Measurements from ENCODE around the gene MACROH2A2.
"Not testable (repeated sequence)": the region's sequence is repeated elsewhere in the genome, so short reads cannot be mapped to it uniquely, and the experiment has no call there.

Gene MACROH2A2

DNA sequence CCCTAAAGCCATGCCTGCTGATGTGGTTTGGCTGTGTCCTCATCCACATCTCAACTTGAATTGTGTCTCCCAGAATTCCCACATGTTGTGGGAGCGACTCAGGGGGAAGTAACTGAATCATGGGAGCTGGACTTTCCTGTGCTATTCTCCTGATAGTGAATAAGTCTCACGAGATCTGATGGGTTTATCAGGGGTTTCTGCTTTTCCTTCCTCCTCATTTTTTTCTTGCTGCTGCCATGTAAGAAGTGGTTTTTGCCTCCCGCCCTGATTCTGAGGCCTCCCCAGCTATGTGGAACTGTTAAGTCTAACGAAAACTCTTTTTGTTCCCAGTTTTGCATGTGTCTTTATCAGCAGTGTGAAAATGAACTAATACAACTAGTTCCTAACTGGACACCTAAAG lies 11.8 kb downstream of the MACROH2A2 start:
- TF ChIP-seq POU2F2 (IDR thresholded peaks at IDR 0.05; ENCODE audit: low read depth, low read length) (no peak), SPI1 (IDR thresholded peaks at IDR 0.05; ENCODE audit: low read depth, low read length) (no peak)
- FAIRE-seq (no peak), DNase-seq (ENCODE audit: insufficient read length, low spot score) (no peak)

GRCh38 chr10:70066190-70066589 lies 13.5 kb downstream of the MACROH2A2 start:
- FAIRE-seq (no peak), DNase-seq (ENCODE audit: insufficient read length, low spot score) (no peak)
- TF ChIP-seq PAX5 (IDR thresholded peaks at IDR 0.05; ENCODE audit: insufficient read depth, low read length, severe bottlenecking): no peak
- TF ChIP-seq TAF1 (IDR thresholded peaks at IDR 0.05; ENCODE audit: low read depth, low read length): no peak
- no peak for TF ChIP-seq POLR2A (IDR thresholded peaks at IDR 0.05; ENCODE audit: low read depth, low read length)
- no peak for TF ChIP-seq POU2F2 (IDR thresholded peaks at IDR 0.05; ENCODE audit: low read depth, low read length)
- TF ChIP-seq SPI1 (IDR thresholded peaks at IDR 0.05; ENCODE audit: low read depth, low read length): peak; percentile 36; the same call in 1 of the 2 replicates
- TF ChIP-seq POLR2AphosphoS5 (IDR thresholded peaks at IDR 0.05; ENCODE audit: low read depth, low read length): no peak

DNA sequence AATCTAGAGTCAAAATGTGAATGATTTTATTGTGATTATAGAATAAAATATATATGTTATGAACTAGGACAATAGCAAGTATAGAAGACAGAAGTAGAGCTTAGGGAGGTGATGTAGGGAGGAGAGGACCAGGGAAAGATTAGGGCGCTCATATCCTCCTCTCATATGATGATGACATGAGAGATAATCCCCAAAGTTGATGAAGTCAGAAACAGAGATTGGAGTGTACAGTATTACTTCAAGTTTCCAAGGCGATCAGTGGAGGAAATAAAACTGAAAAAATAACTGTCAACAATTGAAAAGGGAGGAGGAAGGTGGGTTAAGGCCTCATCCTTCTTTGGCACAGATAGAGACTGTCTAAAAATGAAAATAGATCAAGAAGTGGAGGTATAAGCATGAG lies 14.9 kb downstream of the MACROH2A2 start:
- DNase-seq (ENCODE audit: insufficient read length, low spot score) (no peak), FAIRE-seq (no peak)
- TF ChIP-seq POLR2A (IDR thresholded peaks at IDR 0.05; ENCODE audit: low read depth, low read length) (no peak), SPI1 (IDR thresholded peaks at IDR 0.05; ENCODE audit: low read depth, low read length) (no peak), POLR2AphosphoS5 (IDR thresholded peaks at IDR 0.05; ENCODE audit: low read depth, low read length) (no peak), POU2F2 (IDR thresholded peaks at IDR 0.05; ENCODE audit: low read depth, low read length) (no peak), PAX5 (IDR thresholded peaks at IDR 0.05; ENCODE audit: insufficient read depth, low read length, severe bottlenecking) (no peak), TAF1 (IDR thresholded peaks at IDR 0.05; ENCODE audit: low read depth, low read length) (no peak)

- FAIRE-seq: no peak
- no peak for TF ChIP-seq POLR2A (IDR thresholded peaks at IDR 0.05; ENCODE audit: low read depth, low read length)
- TF ChIP-seq TAF1 (IDR thresholded peaks at IDR 0.05; ENCODE audit: low read depth, low read length): no peak
- no peak for TF ChIP-seq SPI1 (IDR thresholded peaks at IDR 0.05; ENCODE audit: low read depth, low read length)
- no peak for TF ChIP-seq POLR2AphosphoS5 (IDR thresholded peaks at IDR 0.05; ENCODE audit: low read depth, low read length)
- TF ChIP-seq PAX5 (IDR thresholded peaks at IDR 0.05; ENCODE audit: insufficient read depth, low read length, severe bottlenecking): no peak
- TF ChIP-seq POU2F2 (IDR thresholded peaks at IDR 0.05; ENCODE audit: low read depth, low read length): no peak
- DNase-seq (ENCODE audit: insufficient read length, low spot score): no peak
Measured at GRCh38 chr10:70068925-70069324, 16.3 kb downstream of the MACROH2A2 start.

DNA sequence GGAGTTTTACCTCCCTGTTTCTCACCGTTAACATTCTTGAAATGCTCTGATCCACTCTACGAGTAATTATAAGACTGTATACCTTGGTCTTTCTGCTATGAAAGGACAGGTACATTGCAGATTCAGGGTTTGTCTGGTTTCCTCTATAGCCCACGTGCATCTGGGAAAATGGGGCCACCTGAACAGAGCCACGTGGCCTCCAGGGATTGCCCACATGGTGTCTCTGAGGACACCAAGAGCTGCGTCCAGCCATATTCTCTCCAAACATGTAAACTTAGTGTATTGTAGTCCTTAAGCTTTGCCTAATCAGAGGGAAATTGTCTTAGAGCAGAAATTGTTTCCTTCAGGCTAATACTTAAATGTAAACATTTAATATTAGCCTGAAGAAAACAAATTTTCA lies 16.7 kb downstream of the MACROH2A2 start:
- no peak for DNase-seq (ENCODE audit: insufficient read length, low spot score)
- TF ChIP-seq POU2F2 (IDR thresholded peaks at IDR 0.05; ENCODE audit: low read depth, low read length) (no peak), TAF1 (IDR thresholded peaks at IDR 0.05; ENCODE audit: low read depth, low read length) (no peak), PAX5 (IDR thresholded peaks at IDR 0.05; ENCODE audit: insufficient read depth, low read length, severe bottlenecking) (no peak), SPI1 (IDR thresholded peaks at IDR 0.05; ENCODE audit: low read depth, low read length) (no peak), POLR2AphosphoS5 (IDR thresholded peaks at IDR 0.05; ENCODE audit: low read depth, low read length) (no peak), POLR2A (IDR thresholded peaks at IDR 0.05; ENCODE audit: low read depth, low read length) (no peak)
- FAIRE-seq: no peak

DNA sequence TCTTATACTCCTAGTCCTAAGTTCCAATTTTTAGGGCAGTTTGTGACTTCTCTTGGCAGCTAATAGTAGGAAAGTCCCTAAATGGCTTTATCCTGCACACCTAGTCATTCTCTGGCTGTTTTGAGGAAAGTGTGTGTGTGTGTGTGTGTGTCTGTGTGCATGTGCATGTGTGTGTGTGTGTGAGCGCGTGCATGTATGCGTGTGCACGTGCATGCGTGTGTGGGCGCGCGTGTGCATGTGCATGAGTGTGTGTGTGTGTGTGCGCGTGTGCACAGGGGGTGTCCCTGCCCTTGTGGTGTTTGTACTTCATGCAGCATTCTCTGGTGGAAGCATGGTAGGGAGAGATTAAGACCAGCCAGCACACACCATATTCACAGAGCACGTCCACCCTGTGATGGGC lies 18.2 kb downstream of the MACROH2A2 start:
- no peak for TF ChIP-seq TAF1 (IDR thresholded peaks at IDR 0.05; ENCODE audit: low read depth, low read length)
- no peak for TF ChIP-seq PAX5 (IDR thresholded peaks at IDR 0.05; ENCODE audit: insufficient read depth, low read length, severe bottlenecking)
- TF ChIP-seq POU2F2 (IDR thresholded peaks at IDR 0.05; ENCODE audit: low read depth, low read length): no peak
- no peak for TF ChIP-seq POLR2AphosphoS5 (IDR thresholded peaks at IDR 0.05; ENCODE audit: low read depth, low read length)
- no peak for TF ChIP-seq SPI1 (IDR thresholded peaks at IDR 0.05; ENCODE audit: low read depth, low read length)
- no peak for TF ChIP-seq POLR2A (IDR thresholded peaks at IDR 0.05; ENCODE audit: low read depth, low read length)
- DNase-seq (ENCODE audit: insufficient read length, low spot score) (no peak), FAIRE-seq (no peak)

GRCh38 chr10:70074165-70074564 lies 21.5 kb downstream of the MACROH2A2 start:
- TF ChIP-seq SPI1 (IDR thresholded peaks at IDR 0.05; ENCODE audit: low read depth, low read length) (no peak), PAX5 (IDR thresholded peaks at IDR 0.05; ENCODE audit: insufficient read depth, low read length, severe bottlenecking) (no peak), TAF1 (IDR thresholded peaks at IDR 0.05; ENCODE audit: low read depth, low read length) (no peak), POLR2A (IDR thresholded peaks at IDR 0.05; ENCODE audit: low read depth, low read length) (no peak), POLR2AphosphoS5 (IDR thresholded peaks at IDR 0.05; ENCODE audit: low read depth, low read length) (no peak), POU2F2 (IDR thresholded peaks at IDR 0.05; ENCODE audit: low read depth, low read length) (no peak)
- no peak for DNase-seq (ENCODE audit: insufficient read length, low spot score)
- no peak for FAIRE-seq

GRCh38 chr10:70074971-70075370 lies 22.3 kb downstream of the MACROH2A2 start:
- no peak for DNase-seq (ENCODE audit: insufficient read length, low spot score)
- FAIRE-seq: no peak
- TF ChIP-seq POLR2AphosphoS5 (IDR thresholded peaks at IDR 0.05; ENCODE audit: low read depth, low read length) (no peak), PAX5 (IDR thresholded peaks at IDR 0.05; ENCODE audit: insufficient read depth, low read length, severe bottlenecking) (no peak), TAF1 (IDR thresholded peaks at IDR 0.05; ENCODE audit: low read depth, low read length) (no peak), POLR2A (IDR thresholded peaks at IDR 0.05; ENCODE audit: low read depth, low read length) (no peak), SPI1 (IDR thresholded peaks at IDR 0.05; ENCODE audit: low read depth, low read length) (no peak), POU2F2 (IDR thresholded peaks at IDR 0.05; ENCODE audit: low read depth, low read length) (no peak)

DNA sequence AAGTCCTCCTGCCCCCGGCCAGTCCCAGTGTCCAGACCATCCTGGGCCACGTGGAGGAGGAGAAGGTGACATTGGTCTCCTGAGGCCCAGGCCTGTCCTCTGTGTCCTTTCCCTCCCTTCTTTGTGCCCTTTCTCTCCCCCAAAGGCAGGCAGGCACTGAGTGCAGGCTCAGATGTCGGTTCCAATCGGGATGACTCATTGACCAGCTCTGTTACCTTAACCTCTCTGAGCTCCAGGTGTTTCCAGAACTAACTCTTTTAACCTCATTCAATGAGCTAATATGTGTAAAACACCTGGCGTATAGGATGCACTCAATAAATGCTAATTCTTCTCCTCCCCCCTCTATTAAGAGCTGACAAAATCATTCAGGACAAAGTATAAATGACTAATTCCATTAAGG lies 25.7 kb downstream of the MACROH2A2 start:
- no peak for TF ChIP-seq POLR2AphosphoS5 (IDR thresholded peaks at IDR 0.05; ENCODE audit: low read depth, low read length)
- no peak for TF ChIP-seq SPI1 (IDR thresholded peaks at IDR 0.05; ENCODE audit: low read depth, low read length)
- no peak for TF ChIP-seq PAX5 (IDR thresholded peaks at IDR 0.05; ENCODE audit: insufficient read depth, low read length, severe bottlenecking)
- no peak for TF ChIP-seq POU2F2 (IDR thresholded peaks at IDR 0.05; ENCODE audit: low read depth, low read length)
- no peak for TF ChIP-seq POLR2A (IDR thresholded peaks at IDR 0.05; ENCODE audit: low read depth, low read length)
- TF ChIP-seq TAF1 (IDR thresholded peaks at IDR 0.05; ENCODE audit: low read depth, low read length): no peak
- no peak for FAIRE-seq

DNA sequence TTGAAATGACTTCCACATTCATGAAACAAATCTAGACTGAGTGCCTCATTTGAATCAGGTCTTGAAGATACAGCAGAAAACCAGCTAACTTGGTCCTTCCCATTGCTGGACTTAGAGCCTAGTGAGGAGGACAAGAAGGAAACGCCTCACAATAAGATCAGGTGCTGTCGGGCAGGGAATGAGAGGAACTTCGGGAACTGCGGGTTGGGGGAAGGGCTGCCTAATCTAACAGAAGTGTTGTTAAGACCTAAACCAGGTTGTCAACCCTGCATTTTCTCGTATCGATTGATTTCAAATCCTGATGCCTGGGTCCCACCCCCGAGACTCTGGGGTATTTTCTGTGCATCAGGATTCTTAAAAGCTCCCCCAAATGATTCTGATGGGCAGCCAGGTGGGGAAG lies 26.3 kb downstream of the MACROH2A2 start:
- no peak for DNase-seq (ENCODE audit: insufficient read length, low spot score)
- no peak for FAIRE-seq
- no peak for TF ChIP-seq POU2F2 (IDR thresholded peaks at IDR 0.05; ENCODE audit: low read depth, low read length)
- no peak for TF ChIP-seq PAX5 (IDR thresholded peaks at IDR 0.05; ENCODE audit: insufficient read depth, low read length, severe bottlenecking)
- no peak for TF ChIP-seq TAF1 (IDR thresholded peaks at IDR 0.05; ENCODE audit: low read depth, low read length)
- TF ChIP-seq POLR2A (IDR thresholded peaks at IDR 0.05; ENCODE audit: low read depth, low read length): no peak
- no peak for TF ChIP-seq SPI1 (IDR thresholded peaks at IDR 0.05; ENCODE audit: low read depth, low read length)
- TF ChIP-seq POLR2AphosphoS5 (IDR thresholded peaks at IDR 0.05; ENCODE audit: low read depth, low read length): no peak

More for the DNA sequence above, 25.7 kb downstream of the MACROH2A2 start:
- no peak for DNase-seq (ENCODE audit: insufficient read length, low spot score)

DNA sequence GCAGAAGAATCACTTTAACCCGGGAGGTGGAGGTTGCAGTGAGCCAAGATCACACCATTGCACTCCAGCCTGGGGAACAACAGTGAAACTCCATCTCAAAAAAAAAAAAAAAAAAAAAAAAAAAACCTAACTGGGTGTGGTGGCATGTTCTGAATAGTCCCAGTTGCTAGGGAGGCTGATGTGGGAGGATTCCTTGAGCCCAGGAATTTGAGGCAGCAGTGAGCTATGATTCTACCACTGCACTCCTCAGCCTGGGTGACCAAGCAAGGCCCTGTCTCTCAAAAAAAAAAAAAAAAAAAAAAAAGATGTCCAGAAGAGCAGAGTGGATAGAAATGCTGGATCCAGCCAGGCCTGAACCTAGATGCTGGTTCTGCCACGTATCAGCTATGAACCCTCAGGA lies 28.1 kb downstream of the MACROH2A2 start:
- FAIRE-seq: not testable (repeated sequence)

More for the DNA sequence above, 28.1 kb downstream of the MACROH2A2 start:
- DNase-seq (ENCODE audit: insufficient read length, low spot score): not testable (repeated sequence)

Data from GM12891 (cell line).